ENCODE measurements around the gene ZNF236. TPM values are rescaled to one million over a fixed set of nuclear protein-coding genes. Genes with fewer than 3 reads are reported as not detected.

The ZNF236 gene
- total RNA-seq, 2 donors from 2014 or later = 11.7 to 12.1 TPM

- intact Hi-C loops (cut with DNase I) = no loop called here
- no peak for ATAC-seq
- DNase-seq = no peak
Measured at GRCh38 chr18:76817888-76818611, 4.3 kb upstream of the ZNF236 start.

GRCh38 chr18:76819411-76820136, 2.8 kb upstream of the ZNF236 start:
- no peak for ATAC-seq
- DNase-seq = no peak
- intact Hi-C loops (cut with DNase I) = no loop called here

DNA sequence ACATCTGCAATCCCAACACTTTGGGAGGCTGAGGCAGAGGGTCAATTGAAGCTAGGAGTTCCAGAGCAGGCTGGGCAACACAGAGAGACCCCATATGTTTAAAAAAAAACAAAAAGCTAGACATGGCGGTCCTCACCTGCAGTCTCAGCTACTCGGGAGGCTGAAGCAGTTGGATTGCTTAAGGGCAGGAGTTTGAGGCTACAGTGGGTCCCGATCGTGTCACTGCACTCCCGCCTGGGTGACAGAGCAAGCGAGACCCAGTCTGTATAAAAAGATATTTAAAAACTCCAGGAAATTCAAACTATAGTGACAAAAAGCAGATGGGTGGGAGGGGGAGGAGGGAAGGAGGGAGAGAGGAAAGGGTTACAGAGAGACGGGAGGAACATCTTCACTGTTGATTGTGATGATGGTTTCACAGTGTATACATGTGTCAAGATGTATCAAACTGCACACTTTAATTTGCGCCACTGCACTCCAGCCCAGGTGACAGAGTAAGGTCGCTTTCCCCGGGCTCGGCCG, 942 bp upstream of the ZNF236 start:
- intact Hi-C loops (cut with DNase I) = no loop called here
- ATAC-seq (no peak), DNase-seq (no peak)

DNA sequence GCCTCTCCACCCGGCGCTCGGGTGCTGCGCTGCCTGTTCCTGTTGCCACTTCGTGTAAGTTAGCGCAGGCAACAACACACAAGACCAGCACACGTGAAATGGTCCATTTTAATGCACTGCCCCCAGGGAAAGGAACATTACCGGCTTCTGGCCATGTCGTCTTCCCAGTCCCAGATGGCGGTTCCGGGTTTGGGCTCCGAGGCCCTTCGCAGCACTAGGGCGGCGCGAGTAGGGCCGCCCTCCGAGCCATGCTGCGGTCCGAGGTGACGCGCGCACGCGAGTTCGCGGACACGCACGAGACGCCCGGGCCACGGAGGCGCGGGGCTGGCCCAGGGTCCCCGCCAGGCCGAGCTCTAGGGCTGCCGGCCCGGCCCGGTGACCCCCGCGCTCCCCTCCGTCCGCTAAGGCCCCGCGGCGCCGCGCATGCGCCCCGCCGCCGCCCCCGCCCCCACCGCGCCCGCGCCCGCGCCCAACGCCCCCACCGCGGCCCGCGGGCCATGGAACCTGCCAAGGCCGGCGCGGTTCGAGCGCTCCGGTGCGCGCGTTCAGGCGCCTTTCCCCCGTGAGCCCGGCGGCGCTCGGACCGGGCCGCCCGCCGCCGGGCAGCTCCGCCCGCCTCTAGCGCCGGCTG, 367 bp upstream of the ZNF236 start:
- intact Hi-C loops (cut with DNase I) = no loop called here
- DNase-seq (peak; percentile 69), ATAC-seq (peak; percentile 72 to 74)

- DNase-seq (peak; percentile 40), ATAC-seq (no peak)
- intact Hi-C loops (cut with DNase I) = no loop called here
Measured at GRCh38 chr18:76823161-76823538, 793 bp downstream of the ZNF236 start.

- no peak for DNase-seq
- intact Hi-C loops (cut with DNase I) = no loop called here
- peak; percentile 7 for ATAC-seq
Measured at GRCh38 chr18:76823587-76824011, 1.2 kb downstream of the ZNF236 start.

DNA sequence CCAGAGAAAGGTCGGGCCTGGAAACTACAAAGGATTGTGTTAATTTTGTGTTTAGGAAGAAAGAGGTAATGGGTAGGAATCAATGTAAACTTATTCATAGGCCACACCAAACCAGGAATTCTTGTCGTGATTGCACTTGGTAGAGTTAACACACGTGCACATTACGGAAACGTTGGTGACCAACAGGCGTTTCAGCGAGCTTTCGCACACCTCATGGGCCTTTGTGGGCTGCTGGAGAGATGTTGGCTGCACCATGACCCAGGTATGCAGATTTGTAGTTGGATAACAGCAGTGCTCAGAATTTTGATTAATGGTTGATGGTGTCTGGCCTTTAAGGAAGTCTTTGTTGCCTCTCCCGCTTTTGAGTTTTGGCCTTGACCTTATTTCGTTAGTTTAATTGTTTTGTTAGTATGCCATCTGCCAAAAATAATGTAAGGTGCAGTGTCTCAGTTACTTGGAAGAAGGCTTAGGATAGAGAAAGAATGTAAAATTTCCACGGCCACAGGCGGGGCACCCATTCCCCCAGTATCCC, 1.9 kb downstream of the ZNF236 start:
- DNase-seq = no peak
- intact Hi-C loops (cut with DNase I) = no loop called here
- ATAC-seq = no peak

- DNase-seq (no peak), ATAC-seq (no peak)
- intact Hi-C loops (cut with DNase I) = no loop called here
Measured at GRCh38 chr18:76824754-76825153, 2.4 kb downstream of the ZNF236 start.

- ATAC-seq (no peak), DNase-seq (no peak)
- intact Hi-C loops (cut with DNase I) = no loop called here
Measured at GRCh38 chr18:76827205-76828200, 5.1 kb downstream of the ZNF236 start.

DNA sequence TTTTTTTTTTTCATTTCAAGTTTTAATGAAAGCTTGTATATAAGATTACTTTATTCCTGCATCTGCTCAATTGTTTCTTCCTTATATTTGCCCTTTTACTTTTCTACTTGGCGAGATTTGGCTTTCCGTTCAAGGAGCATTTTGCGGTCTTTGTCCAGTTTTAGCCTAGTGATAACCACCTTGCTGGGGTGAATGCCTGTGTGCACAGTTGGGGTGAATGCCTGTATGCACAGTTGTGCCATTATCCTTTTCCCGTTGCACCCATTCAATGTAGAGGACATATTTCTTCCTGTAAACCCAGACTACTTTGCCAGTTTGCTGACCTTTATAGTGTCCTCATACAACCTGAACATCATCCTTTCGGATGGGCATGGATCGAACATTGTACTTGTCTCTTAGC, 12.0 kb downstream of the ZNF236 start:
- no peak for DNase-seq
- intact Hi-C loops (cut with DNase I) = no loop called here
- no peak for ATAC-seq

GRCh38 chr18:76835380-76835779, 13.0 kb downstream of the ZNF236 start:
- DNase-seq = no peak
- no peak for ATAC-seq
- intact Hi-C loops (cut with DNase I) = no loop called here

DNA sequence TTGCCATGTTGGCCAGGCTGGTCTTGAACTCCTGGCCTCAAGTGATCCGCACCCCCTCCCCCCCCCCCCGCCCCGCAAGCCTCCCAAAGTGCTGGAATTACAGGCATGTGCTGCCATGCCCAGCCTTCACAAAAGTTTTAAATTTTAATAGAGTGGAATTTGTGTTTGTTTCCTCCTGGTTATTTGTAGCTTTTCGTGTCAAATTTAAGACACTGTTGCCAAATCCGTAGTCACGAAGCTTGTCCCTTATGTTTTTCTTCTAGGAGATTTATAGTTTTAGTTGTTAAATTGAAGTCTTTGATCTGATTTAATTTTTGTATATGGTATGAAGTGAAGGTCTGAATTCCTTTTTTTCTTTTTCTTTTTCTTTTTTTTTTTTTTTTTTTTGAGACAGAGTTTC, 14.7 kb downstream of the ZNF236 start:
- no peak for ATAC-seq
- DNase-seq = no peak
- intact Hi-C loops (cut with DNase I) = no loop called here

GRCh38 chr18:76838182-76838581, 15.8 kb downstream of the ZNF236 start:
- ATAC-seq (no peak), DNase-seq (no peak)
- intact Hi-C loops (cut with DNase I) = no loop called here

GRCh38 chr18:76839086-76839794, 16.9 kb downstream of the ZNF236 start:
- ATAC-seq (no peak), DNase-seq (no peak)
- intact Hi-C loops (cut with DNase I) = no loop called here

DNA sequence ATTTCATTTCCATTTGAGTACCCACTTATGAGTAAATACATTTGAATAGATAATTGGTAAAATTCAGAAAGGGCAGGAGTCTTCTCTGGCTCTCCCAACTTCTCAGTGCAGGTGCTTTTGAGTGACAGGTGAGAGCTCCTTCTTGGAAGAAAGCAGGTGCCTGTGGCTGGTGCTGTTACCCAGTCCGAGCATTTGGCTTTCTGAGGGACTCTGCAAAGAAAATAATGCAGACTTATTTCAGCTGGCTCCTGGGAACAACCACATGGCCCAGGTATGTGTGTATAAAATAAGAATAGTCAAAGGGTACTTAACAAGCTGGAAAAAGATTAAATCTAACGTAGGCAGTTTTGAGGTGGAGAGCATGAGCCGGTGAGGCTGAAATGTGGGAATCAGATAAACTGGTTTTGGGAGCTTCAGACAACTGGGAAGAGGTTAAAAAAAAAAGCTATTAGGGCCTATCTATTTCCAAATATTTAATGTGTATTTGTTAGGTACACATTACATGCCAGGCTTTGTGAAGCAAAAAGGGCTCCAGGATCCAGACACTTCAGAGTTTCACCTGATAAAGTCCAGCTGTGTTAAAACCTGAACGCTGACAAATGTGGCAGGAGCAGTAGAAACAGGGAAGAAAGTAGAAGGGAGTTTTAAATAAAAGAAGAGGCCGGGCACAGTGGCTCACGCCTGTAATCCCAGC, 20.6 kb downstream of the ZNF236 start:
- ATAC-seq (no peak), DNase-seq (no peak)
- intact Hi-C loops (cut with DNase I) = no loop called here

DNA sequence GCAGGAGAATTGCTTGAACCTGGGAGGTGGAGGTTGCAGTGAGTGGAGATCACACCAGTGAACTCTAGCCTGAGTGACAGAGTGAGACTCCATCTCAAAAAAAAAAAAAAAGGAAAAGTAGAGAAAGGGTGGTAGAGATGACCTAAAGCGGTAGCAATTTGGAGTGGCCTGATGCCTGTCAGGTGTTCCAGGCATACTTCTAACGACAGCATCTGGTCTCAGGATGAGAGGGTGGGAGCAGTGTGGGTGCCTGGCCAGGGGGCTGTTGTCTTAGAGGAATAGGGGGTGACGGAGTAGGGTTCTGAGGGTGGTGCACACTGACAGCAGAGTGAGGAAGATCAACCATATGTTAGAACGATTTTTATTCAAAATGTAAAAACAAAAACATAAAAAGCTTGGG, 21.8 kb downstream of the ZNF236 start:
- DNase-seq (no peak), ATAC-seq (no peak)
- intact Hi-C loops (cut with DNase I) = no loop called here

DNA sequence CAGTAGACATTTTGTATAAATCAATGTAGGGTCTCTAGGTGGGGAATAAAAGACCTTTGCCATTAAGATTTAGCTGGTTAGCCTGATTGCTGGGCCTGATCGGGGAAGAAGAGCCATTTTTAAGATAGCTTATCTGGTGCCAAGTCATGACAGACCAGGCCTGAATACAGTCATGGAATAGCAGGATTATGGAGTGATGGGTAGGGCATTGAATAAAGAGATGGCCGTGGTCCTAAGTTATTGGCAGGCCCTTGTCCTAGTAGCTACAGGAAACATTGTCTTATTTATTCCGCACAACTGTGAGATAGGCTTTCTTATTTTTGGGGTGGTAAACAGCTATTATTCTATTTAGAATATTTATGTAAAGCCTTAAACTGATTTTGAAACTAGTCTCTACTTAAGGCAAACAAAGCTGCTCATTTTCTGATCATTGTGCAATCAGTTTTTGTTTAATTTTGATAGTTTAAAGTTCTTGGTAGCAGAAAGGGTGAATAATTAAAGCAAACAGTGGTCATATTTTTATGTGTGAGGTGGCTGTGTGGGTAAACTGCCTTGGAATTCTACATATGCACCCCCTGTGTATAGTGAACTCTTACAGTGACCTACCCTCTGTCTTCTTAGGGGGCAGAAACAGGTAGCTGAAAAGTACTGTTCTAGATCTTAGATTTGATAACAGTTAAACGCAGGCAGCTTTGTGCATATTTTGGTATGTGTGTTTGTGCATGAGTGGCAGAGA, 22.6 kb downstream of the ZNF236 start:
- DNase-seq (no peak), ATAC-seq (no peak)
- intact Hi-C loops (cut with DNase I) = no loop called here
